H9 (cell line): ENCODE results near the gene MRPL51. TPM values are rescaled to one million over a fixed set of nuclear protein-coding genes. Genes with fewer than 3 reads are reported as not detected.

Source experiments
- DNase-seq: peaks from one replicate; pipeline ENCODE4 v3.0.0-alpha.2; 2017
- H2AFZ ChIP-seq: one replicate; pipeline ENCODE4 v1.6.1; 2013; ENCODE audit warnings: mild to moderate bottlenecking, low read length, control low read depth, moderate library complexity
- H2AK5ac ChIP-seq: 2 replicates; pipeline ENCODE4 v1.6.1; 2013; ENCODE audit warnings: low read length, control low read depth, mixed read lengths; ENCODE audit not compliant: insufficient read length
- H2BK120ac ChIP-seq: one replicate; pipeline ENCODE4 v1.6.1; 2013; ENCODE audit warnings: low read depth, mild to moderate bottlenecking, low read length, control low read depth, inconsistent platforms; ENCODE audit not compliant: poor library complexity, severe bottlenecking
- H2BK12ac ChIP-seq: 2 replicates; pipeline ENCODE4 v1.6.1; 2013; ENCODE audit warnings: low read length, control low read depth, mixed read lengths, low read depth; ENCODE audit not compliant: insufficient read length
- H2BK15ac ChIP-seq: 2 replicates; pipeline ENCODE4 v1.6.1; 2013; ENCODE audit warnings: low read depth, low read length, control low read depth
- H2BK20ac ChIP-seq: one replicate; pipeline ENCODE4 v1.6.1; 2013; ENCODE audit warnings: low read depth, mild to moderate bottlenecking, low read length, control low read depth, inconsistent platforms; ENCODE audit not compliant: poor library complexity, severe bottlenecking
- H2BK5ac ChIP-seq: 2 replicates; pipeline ENCODE4 v1.6.1; 2013; ENCODE audit warnings: low read length, control low read depth, mixed read lengths; ENCODE audit not compliant: insufficient read length
- H3K14ac ChIP-seq: 2 replicates; pipeline ENCODE4 v1.6.1; 2013; ENCODE audit warnings: low read length, control low read depth; ENCODE audit not compliant: insufficient read depth
- H3K18ac ChIP-seq: 2 replicates; pipeline ENCODE4 v1.6.1; 2013; ENCODE audit warnings: low read depth, mild to moderate bottlenecking, mixed read lengths, low read length, control low read depth; ENCODE audit not compliant: insufficient read length
- H3K23ac ChIP-seq: 2 replicates; pipeline ENCODE4 v1.6.1; 2013; ENCODE audit warnings: low read length, control low read depth, mixed read lengths, low read depth; ENCODE audit not compliant: insufficient read length
- H3K23me2 ChIP-seq: 2 replicates; pipeline ENCODE4 v1.6.1; 2013; ENCODE audit warnings: low read depth, mild to moderate bottlenecking, mixed read lengths, low read length, control low read depth; ENCODE audit not compliant: insufficient read length, poor library complexity, severe bottlenecking
- H3K27ac ChIP-seq: 2 replicates; pipeline ENCODE4 v1.5.1; 2013; ENCODE audit warnings: low read length, control low read depth, mixed read lengths, low read depth; ENCODE audit not compliant: insufficient read length
- H3K27me3 ChIP-seq: 2 replicates; pipeline ENCODE4 v1.6.1; 2013; ENCODE audit warnings: low read length, control low read depth, inconsistent platforms; ENCODE audit not compliant: insufficient read depth
- H3K4ac ChIP-seq: 2 replicates; pipeline ENCODE4 v1.6.1; 2013; ENCODE audit warnings: low read depth, mild to moderate bottlenecking, control low read depth, inconsistent platforms, low read length, moderate library complexity
- H3K4me1 ChIP-seq: 2 replicates; pipeline ENCODE4 v1.6.1; 2013; ENCODE audit warnings: low read length, control low read depth, inconsistent platforms; ENCODE audit not compliant: insufficient read depth
- H3K4me2 ChIP-seq: 2 replicates; pipeline ENCODE4 v1.6.1; 2013; ENCODE audit warnings: low read length, control low read depth, mixed read lengths; ENCODE audit not compliant: insufficient read length, insufficient read depth
- H3K56ac ChIP-seq: 2 replicates; pipeline ENCODE4 v1.6.1; 2013; ENCODE audit warnings: low read depth, mild to moderate bottlenecking, mixed read lengths, low read length, control low read depth; ENCODE audit not compliant: insufficient read length
- H3K79me1 ChIP-seq: 2 replicates; pipeline ENCODE4 v1.6.1; 2013; ENCODE audit warnings: low read depth, mild to moderate bottlenecking, moderate library complexity, low read length, control low read depth, inconsistent platforms; ENCODE audit not compliant: insufficient read depth, poor library complexity, severe bottlenecking
- H3K79me2 ChIP-seq: 2 replicates; pipeline ENCODE4 v1.6.1; 2013; ENCODE audit warnings: low read length, control low read depth, inconsistent platforms; ENCODE audit not compliant: insufficient read depth
- H3K9ac ChIP-seq: 2 replicates; pipeline ENCODE4 v1.6.1; 2013; ENCODE audit warnings: low read length, control low read depth, mixed read lengths; ENCODE audit not compliant: insufficient read length; ENCODE audit errors: extremely low read depth
- H3K9me3 ChIP-seq: one replicate; pipeline ENCODE4 v1.6.1; 2013; ENCODE audit warnings: low read depth, low read length, inconsistent platforms; ENCODE audit not compliant: control insufficient read depth
- H3T11ph ChIP-seq: one replicate; pipeline ENCODE4 v1.6.1; 2013; ENCODE audit warnings: mild to moderate bottlenecking, low read length, control low read depth, inconsistent platforms
- H4K20me1 ChIP-seq: one replicate; pipeline ENCODE4 v1.6.1; 2013; ENCODE audit not compliant: control insufficient read depth, insufficient read length, insufficient read depth
- H4K5ac ChIP-seq: 2 replicates; pipeline ENCODE4 v1.6.1; 2013; ENCODE audit warnings: low read depth, mild to moderate bottlenecking, mixed read lengths, low read length, control low read depth; ENCODE audit not compliant: insufficient read length
- H4K8ac ChIP-seq: replicated peaks from 2 replicates; pipeline ENCODE4 v1.6.1; 2013; ENCODE audit warnings: low read length, control low read depth, mixed read lengths, low read depth; ENCODE audit not compliant: insufficient read length
- H4K91ac ChIP-seq: 2 replicates; pipeline ENCODE4 v1.6.1; 2013; ENCODE audit warnings: low read depth, mild to moderate bottlenecking, moderate library complexity, mixed read lengths, low read length, control low read depth; ENCODE audit not compliant: insufficient read length
- H3K27ac Mint-ChIP-seq, 3 experiments: 2 replicates in 2 of 3; 3 replicates in 1 of 3; pipeline ENCODE4 v1.8.0; 2020 to 2021; ENCODE audit warnings: mixed read lengths in 3 of 3, mild to moderate bottlenecking in 1 of 3, moderate library complexity in 1 of 3
- H3K27me3 Mint-ChIP-seq: 2 replicates; pipeline ENCODE4 v1.8.0; 2021; ENCODE audit warnings: low read depth, mild to moderate bottlenecking, moderate library complexity, mixed read lengths
- H3K36me3 Mint-ChIP-seq, 3 experiments: 2 replicates in 2 of 3; 3 replicates in 1 of 3; pipeline ENCODE4 v1.8.0; 2020 to 2021; ENCODE audit warnings: low read depth in 3 of 3, mixed read lengths in 3 of 3; ENCODE audit not compliant: insufficient read depth in 1 of 3
- H3K4me1 Mint-ChIP-seq, 2 experiments: 2 replicates each; pipeline ENCODE4 v1.8.0; 2020; ENCODE audit warnings: mixed read lengths in 2 of 2
- H3K4me3 Mint-ChIP-seq, 2 experiments: 2 replicates in 1 of 2; 3 replicates in 1 of 2; pipeline ENCODE4 v1.8.0; 2020 to 2021; ENCODE audit warnings: mild to moderate bottlenecking in 2 of 2, mixed read lengths in 2 of 2, moderate library complexity in 1 of 2
- H3K9me3 Mint-ChIP-seq, 2 experiments: 2 replicates in 1 of 2; 3 replicates in 1 of 2; pipeline ENCODE4 v1.8.0; 2020; ENCODE audit warnings: mild to moderate bottlenecking in 2 of 2, mixed read lengths in 2 of 2, moderate library complexity in 1 of 2
- CTCF ChIP-seq: fragments of 200-600 bp; sonication (generic); conservative IDR thresholded peaks from 3 replicates; pipeline ENCODE4 v1.8.0; 2021; ENCODE audit warnings: antibody characterized with exemption, mild to moderate bottlenecking
- WGBS: extraction: QIAGEN DNeasy Blood & Tissue Kit; methylation state at CpG from one replicate; pipeline ENCODE4 v1.1.7; 2013; ENCODE audit warnings: missing lambda C conversion rate, low lambda C conversion rate, mixed read lengths; ENCODE audit not compliant: insufficient read length; ENCODE audit errors: extremely low coverage; 5-methylcytosine and 5-hydroxymethylcytosine counted together
- total RNA-seq: library from RNA; stranded (reverse); gene quantifications from 2 replicates; pipeline ENCODE4 v1.2.1, GENCODE V29; 2021

MRPL51 gene
- total RNA-seq, 1 experiment from 2014 or later = 329 TPM

DNA sequence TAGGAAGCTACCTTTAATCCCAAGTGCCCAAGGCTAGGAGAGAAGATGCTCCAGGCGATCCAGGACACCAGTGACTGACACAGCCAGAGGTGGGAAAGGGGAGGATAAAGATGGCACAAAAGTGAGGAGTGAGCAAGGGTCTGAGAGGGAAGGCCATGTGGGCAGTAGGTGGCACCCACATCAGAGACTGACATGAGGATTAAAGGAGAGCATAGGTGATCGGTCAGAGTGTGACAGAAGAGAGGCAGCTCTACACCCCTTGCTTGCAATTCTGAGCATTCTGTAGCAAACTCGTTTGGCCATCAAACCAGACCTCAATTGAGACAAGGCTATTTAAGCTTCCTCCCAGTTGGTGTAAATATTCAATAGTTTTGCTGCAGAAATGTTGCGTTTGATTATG, 49.0 kb downstream of the MRPL51 start:
- no peak overlapping the region for H3K23ac ChIP-seq
- H3K4me2 ChIP-seq = no peak overlapping the region
- no peaks in the 10 kb centered on the region for H3K27me3 Mint-ChIP-seq
- H3K36me3 Mint-ChIP-seq = peaks cover 0 to 2% (median 0%) of the 10 kb centered on the region in 3 experiments; a peak in 4 of 7 replicates
- H2BK120ac ChIP-seq = no peak overlapping the region
- no peaks in the 10 kb centered on the region for H4K20me1 ChIP-seq
- H2BK20ac ChIP-seq = no peak overlapping the region
- H4K8ac ChIP-seq = no peak overlapping the region
- H3K4me1 Mint-ChIP-seq = peaks cover 10 to 22% of the 10 kb centered on the region in 2 experiments
- no peak for TF ChIP-seq CTCF
- H3T11ph ChIP-seq = no peak overlapping the region
- no peak for DNase-seq
- H2BK15ac ChIP-seq = no peak overlapping the region
- no peaks in the 10 kb centered on the region for H3K23me2 ChIP-seq
- no peak overlapping the region for H3K4me3 Mint-ChIP-seq
- no peak overlapping the region for H2BK12ac ChIP-seq
- peak overlapping the region in 2 of 3 experiments; percentile 26 to 49; a peak in 2 of 7 replicates for H3K27ac Mint-ChIP-seq
- no peak overlapping the region for H3K14ac ChIP-seq
- no peak overlapping the region for H3K4ac ChIP-seq
- H3K56ac ChIP-seq = no peak overlapping the region
- no peak overlapping the region for H2AFZ ChIP-seq
- no peak overlapping the region for H3K27ac ChIP-seq
- H3K27me3 ChIP-seq = no peaks in the 10 kb centered on the region; the same call in 1 of the 2 replicates
- H3K79me1 ChIP-seq = no peaks in the 10 kb centered on the region
- no peak overlapping the region for H2BK5ac ChIP-seq
- no peak overlapping the region for H4K5ac ChIP-seq
- H3K79me2 ChIP-seq = no peaks in the 10 kb centered on the region
- H3K9me3 ChIP-seq = no peaks in the 10 kb centered on the region
- H3K9me3 Mint-ChIP-seq = no peaks in the 10 kb centered on the region
- H3K18ac ChIP-seq = no peak overlapping the region
- no peaks in the 10 kb centered on the region for H3K4me1 ChIP-seq
- no peak overlapping the region for H3K9ac ChIP-seq
- no peak overlapping the region for H2AK5ac ChIP-seq
- no CpG with 5 or more reads among the region's 4 CpGs for WGBS
- H4K91ac ChIP-seq = no peak overlapping the region
